HepG2 (cell line): Measurements from ENCODE around the gene SUN1. TPM values are rescaled to one million over a fixed set of nuclear protein-coding genes. Genes with fewer than 3 reads are reported as not detected.
A peak's percentile ranks its signal among the peaks of the same experiment; 100 is the strongest.

Experiments used
- AGO1 ChIP-seq: fragments of 200-400 bp; formaldehyde crosslinking; IDR thresholded peaks from 2 replicates; pipeline ENCODE4 v1.6.1; 2017; ENCODE audit warnings: mild to moderate bottlenecking, low read depth, low read length, moderate library complexity; ENCODE audit not compliant: poor library complexity, severe bottlenecking
- AGO2 ChIP-seq: fragments of 200-400 bp; formaldehyde crosslinking; optimal IDR thresholded peaks from 2 replicates; pipeline ENCODE3; 2017; ENCODE audit warnings: mild to moderate bottlenecking, low read depth, low read length, moderate library complexity
- AKNA ChIP-seq: sonication (generic); formaldehyde crosslinking; IDR thresholded peaks from 2 replicates; pipeline ENCODE4 v1.4.0; 2020; ENCODE audit warnings: missing genetic modification reagents, borderline replicate concordance
- BHLHE40 ChIP-seq: IDR thresholded peaks from 2 replicates; pipeline ENCODE4 v1.6.1; 2011; ENCODE audit warnings: low read length, improper control_type of control experiment
- NCOA5 ChIP-seq: sonication (generic); formaldehyde crosslinking; IDR thresholded peaks from 2 replicates; pipeline ENCODE4 v1.4.0; 2020; ENCODE audit warnings: missing genetic modification reagents
- PCBP2 ChIP-seq: fragments of 200-400 bp; formaldehyde crosslinking; optimal IDR thresholded peaks from 2 replicates; pipeline ENCODE3; 2018; ENCODE audit warnings: low read length, low read depth; ENCODE audit not compliant: poor library complexity, severe bottlenecking
- POLR2G ChIP-seq: fragments of 200-400 bp; formaldehyde crosslinking; IDR thresholded peaks from 2 replicates; pipeline ENCODE4 v1.6.1; 2018; ENCODE audit warnings: mild to moderate bottlenecking, low read depth, low read length, moderate library complexity
- RELA ChIP-seq: sonication (generic); formaldehyde crosslinking; IDR thresholded peaks from 2 replicates; pipeline ENCODE4 v1.4.0; 2020; ENCODE audit warnings: missing genetic modification reagents
- TRAFD1 ChIP-seq: sonication (generic); formaldehyde crosslinking; IDR thresholded peaks from 2 replicates; pipeline ENCODE4 v1.5.1; 2020; ENCODE audit warnings: missing genetic modification reagents, mild to moderate bottlenecking, borderline replicate concordance
- ZNF407 ChIP-seq: sonication (generic); formaldehyde crosslinking; IDR thresholded peaks from one replicate; pipeline ENCODE4 v1.5.1; 2020; ENCODE audit warnings: mild to moderate bottlenecking, missing genetic modification reagents; ENCODE audit errors: not compliant biosample characterization
- ZNF713 ChIP-seq: sonication (generic); formaldehyde crosslinking; IDR thresholded peaks from 2 replicates; pipeline ENCODE4 v1.4.0; 2020; ENCODE audit warnings: mild to moderate bottlenecking, missing genetic modification reagents
- ZNF777 ChIP-seq: sonication (generic); formaldehyde crosslinking; IDR thresholded peaks from 2 replicates; pipeline ENCODE4 v1.4.0; 2020; ENCODE audit warnings: missing genetic modification reagents
- polyA plus RNA-seq, 8 experiments: library from polyadenylated mRNA; depleted of rRNA in 3 of 8; stranded (reverse) in 7 of 8; unstranded in 1 of 8; fragments of >200 nt; fragmentation: Illumina TruSeq in 4 of 8; extraction: Trizol in 4 of 8; gene quantifications; 2 replicates each; pipeline versions ENCODE4 v1.2.1 to v1.2.3, GENCODE V29; 2011 to 2016; ENCODE audit warnings: low read depth in 4 of 8, missing spikeins in 1 of 8, mixed read lengths in 1 of 8; ENCODE audit not compliant: insufficient read depth in 1 of 8
- total RNA-seq, 5 experiments: library from RNA; depleted of rRNA; stranded (reverse); fragments of >200 nt; fragmentation: Illumina TruSeq; extraction: Trizol; gene quantifications; 2 replicates each; pipeline ENCODE4 v1.2.3, GENCODE V29; 2016; ENCODE audit warnings: low read depth in 1 of 5

Gene SUN1
- total and polyA plus RNA-seq, 2 of the 13 experiments (the other 11 are each of a cell fraction or from before 2014, with no cell fraction given), result 47.0 to 126 TPM

DNA sequence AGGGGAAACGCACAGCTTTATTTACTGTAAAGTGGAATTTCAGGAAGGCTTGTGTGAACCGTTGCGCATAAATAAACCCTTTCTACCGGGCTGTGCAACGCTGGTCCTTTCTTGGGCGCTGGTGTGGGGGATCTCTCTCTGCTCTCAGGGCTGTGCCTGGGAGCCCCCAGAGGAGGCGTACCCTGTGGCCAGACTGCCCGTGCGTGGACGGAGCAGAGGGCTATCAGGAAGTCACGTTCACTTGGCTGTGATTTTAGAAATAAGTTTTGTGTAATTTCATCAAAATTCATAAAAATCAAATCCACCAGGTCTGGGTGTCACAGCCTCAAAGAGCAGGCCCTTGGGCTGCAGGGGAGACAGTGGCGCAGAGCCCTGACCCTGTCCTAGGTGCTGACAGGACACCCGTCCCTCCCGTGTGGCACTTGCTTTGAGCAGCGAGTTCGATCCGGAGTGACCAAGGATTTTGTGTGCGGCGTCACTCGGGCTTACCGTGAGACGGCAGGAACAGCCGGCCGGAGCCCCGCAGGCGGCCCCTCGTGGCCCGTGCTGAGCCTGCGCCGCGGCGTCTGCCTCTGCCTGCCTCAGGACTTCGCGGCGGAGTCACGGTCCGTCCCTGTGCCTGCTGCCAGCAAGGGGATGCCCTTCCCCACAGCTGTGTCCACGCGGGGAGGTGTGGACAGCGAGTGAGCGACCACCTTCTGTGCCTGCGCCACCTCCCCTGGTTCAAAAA is 64.2 kb downstream of the SUN1 start (continued):
- TF ChIP-seq ZNF407 (CRISPR knock-in tag), result no peak
- no peak for TF ChIP-seq ZNF713
- TF ChIP-seq AGO1, result peak; percentile 4
- no peak for TF ChIP-seq PCBP2
- TF ChIP-seq BHLHE40, result no peak
- TF ChIP-seq POLR2G, result peak; percentile 37; the same call in 1 of the 2 replicates
- no peak for TF ChIP-seq TRAFD1 (CRISPR knock-in tag)
- TF ChIP-seq RELA (CRISPR knock-in tag), result no peak
- no peak for TF ChIP-seq AKNA (CRISPR knock-in tag)
- TF ChIP-seq ZNF777 (CRISPR knock-in tag), result no peak
- no peak for TF ChIP-seq NCOA5 (CRISPR knock-in tag)
- peak; percentile 86 for TF ChIP-seq AGO2
